ENCODE data around the gene HUWE1.
"Not testable (repeated sequence)": the region's sequence is repeated elsewhere in the genome, so short reads cannot be mapped to it uniquely, and the experiment has no call there.

Gene HUWE1

GRCh38 chrX:53544936-53545335 lies 141.6 kb downstream of the HUWE1 start:
- peaks cover 80% of the 10 kb centered on the region for H3K36me3 Mint-ChIP-seq (ENCODE audit: low read depth)
- no peaks in the 10 kb centered on the region for H3K27me3 Mint-ChIP-seq (ENCODE audit: low read depth)
- H3K4me3 Mint-ChIP-seq: no peak overlapping the region
- H3K4me1 Mint-ChIP-seq: no peaks in the 10 kb centered on the region
- H3K27ac Mint-ChIP-seq: no peak overlapping the region
- no peak for TF ChIP-seq CTCF (IDR thresholded peaks at IDR 0.05; ENCODE audit: unreplicated experiment in 3 of 3)
- H3K9me3 Mint-ChIP-seq: peaks cover 3% of the 10 kb centered on the region

GRCh38 chrX:53538781-53539180 lies 147.7 kb downstream of the HUWE1 start:
- no peaks in the 10 kb centered on the region for H3K27me3 Mint-ChIP-seq (ENCODE audit: low read depth)
- H3K4me3 Mint-ChIP-seq: no peak overlapping the region
- no peak for TF ChIP-seq CTCF (IDR thresholded peaks at IDR 0.05; ENCODE audit: unreplicated experiment in 3 of 3)
- H3K4me1 Mint-ChIP-seq: no peaks in the 10 kb centered on the region
- peaks cover 80% of the 10 kb centered on the region for H3K36me3 Mint-ChIP-seq (ENCODE audit: low read depth)
- H3K27ac Mint-ChIP-seq: no peak overlapping the region
- peaks cover under 1% of the 10 kb centered on the region for H3K9me3 Mint-ChIP-seq

- not testable (repeated sequence) for H3K4me3 Mint-ChIP-seq; H3K27me3 Mint-ChIP-seq (ENCODE audit: low read depth); H3K27ac Mint-ChIP-seq; H3K4me1 Mint-ChIP-seq
- H3K9me3 Mint-ChIP-seq: peaks cover 29% of the 10 kb centered on the region
- H3K36me3 Mint-ChIP-seq (ENCODE audit: low read depth): peaks cover 37% of the 10 kb centered on the region
Measured at GRCh38 chrX:53531255-53531966, 155.1 kb downstream of the HUWE1 start.

- Mint-ChIP-seq H3K4me3 (no peak overlapping the region), H3K9me3 (peaks cover 35% of the 10 kb centered on the region), H3K27ac (no peak overlapping the region), H3K27me3 (ENCODE audit: low read depth) (peaks cover 4% of the 10 kb centered on the region), H3K4me1 (no peaks in the 10 kb centered on the region), H3K36me3 (ENCODE audit: low read depth) (peaks cover 13% of the 10 kb centered on the region)
- TF ChIP-seq CTCF (IDR thresholded peaks at IDR 0.05; ENCODE audit: unreplicated experiment in 3 of 3): no peak
Measured at GRCh38 chrX:53526999-53527398, 159.5 kb downstream of the HUWE1 start.

- H3K4me1 Mint-ChIP-seq: no peaks in the 10 kb centered on the region
- no peaks in the 10 kb centered on the region for H3K36me3 Mint-ChIP-seq (ENCODE audit: low read depth)
- H3K9me3 Mint-ChIP-seq: peaks cover 20% of the 10 kb centered on the region
- TF ChIP-seq CTCF (IDR thresholded peaks at IDR 0.05; ENCODE audit: unreplicated experiment in 3 of 3): no peak
- H3K27me3 Mint-ChIP-seq (ENCODE audit: low read depth): peaks cover 8% of the 10 kb centered on the region
- no peak overlapping the region for H3K4me3 Mint-ChIP-seq
- H3K27ac Mint-ChIP-seq: no peak overlapping the region
Measured at GRCh38 chrX:53511322-53511721, 175.2 kb downstream of the HUWE1 start.

- not testable (repeated sequence) for H3K4me3 Mint-ChIP-seq; H3K27ac Mint-ChIP-seq; H3K4me1 Mint-ChIP-seq; H3K27me3 Mint-ChIP-seq (ENCODE audit: low read depth); H3K36me3 Mint-ChIP-seq (ENCODE audit: low read depth)
- peaks cover 17% of the 10 kb centered on the region for H3K9me3 Mint-ChIP-seq
Measured at GRCh38 chrX:53504035-53504434, 182.5 kb downstream of the HUWE1 start.

- H3K27me3 Mint-ChIP-seq (ENCODE audit: low read depth): no peaks in the 10 kb centered on the region
- no peak for TF ChIP-seq CTCF (IDR thresholded peaks at IDR 0.05; ENCODE audit: unreplicated experiment in 3 of 3)
- H3K9me3 Mint-ChIP-seq: peaks cover 7% of the 10 kb centered on the region
- H3K4me1 Mint-ChIP-seq: peaks cover 14% of the 10 kb centered on the region
- H3K4me3 Mint-ChIP-seq: no peak overlapping the region
- H3K27ac Mint-ChIP-seq: peak overlapping the region in 2 of 3 experiments; percentile 41 to 63
- no peaks in the 10 kb centered on the region for H3K36me3 Mint-ChIP-seq (ENCODE audit: low read depth)
Measured at GRCh38 chrX:53494436-53494835, 192.1 kb downstream of the HUWE1 start.
